CD4-positive, alpha-beta T cell treated with Interferon gamma for 1 hour (primary cell): Measurements from ENCODE around the gene BMP7.
"Not testable (repeated sequence)": the region's sequence is repeated elsewhere in the genome, so short reads cannot be mapped to it uniquely, and the experiment has no call there.

Experiments
- DNase-seq: peaks from one replicate; pipeline ENCODE4 v3.0.0-alpha.2; 2020

BMP7 gene

DNA sequence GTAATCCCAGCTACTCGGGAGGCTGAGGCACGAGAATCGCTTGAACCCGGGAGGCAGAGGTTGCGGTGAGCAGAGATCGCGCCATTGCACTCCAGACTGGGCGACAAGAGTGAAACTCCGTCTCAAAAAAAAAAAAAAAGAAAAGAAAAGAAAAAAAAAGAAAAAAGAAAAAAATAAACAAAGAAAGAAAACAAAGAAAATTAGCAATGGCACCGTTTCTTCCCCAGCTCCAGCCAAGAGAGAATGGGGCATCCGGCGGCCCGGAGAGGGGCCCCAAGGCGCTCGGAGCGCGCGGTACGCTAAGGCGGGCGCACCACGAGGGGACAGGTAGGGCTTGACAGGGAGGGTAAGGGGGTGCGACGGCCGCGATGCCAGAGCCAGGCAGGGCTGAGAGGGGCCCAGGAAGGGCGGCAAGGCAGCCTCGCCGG lies 1.5 kb downstream of the BMP7 start:
- not testable (repeated sequence) for DNase-seq

DNA sequence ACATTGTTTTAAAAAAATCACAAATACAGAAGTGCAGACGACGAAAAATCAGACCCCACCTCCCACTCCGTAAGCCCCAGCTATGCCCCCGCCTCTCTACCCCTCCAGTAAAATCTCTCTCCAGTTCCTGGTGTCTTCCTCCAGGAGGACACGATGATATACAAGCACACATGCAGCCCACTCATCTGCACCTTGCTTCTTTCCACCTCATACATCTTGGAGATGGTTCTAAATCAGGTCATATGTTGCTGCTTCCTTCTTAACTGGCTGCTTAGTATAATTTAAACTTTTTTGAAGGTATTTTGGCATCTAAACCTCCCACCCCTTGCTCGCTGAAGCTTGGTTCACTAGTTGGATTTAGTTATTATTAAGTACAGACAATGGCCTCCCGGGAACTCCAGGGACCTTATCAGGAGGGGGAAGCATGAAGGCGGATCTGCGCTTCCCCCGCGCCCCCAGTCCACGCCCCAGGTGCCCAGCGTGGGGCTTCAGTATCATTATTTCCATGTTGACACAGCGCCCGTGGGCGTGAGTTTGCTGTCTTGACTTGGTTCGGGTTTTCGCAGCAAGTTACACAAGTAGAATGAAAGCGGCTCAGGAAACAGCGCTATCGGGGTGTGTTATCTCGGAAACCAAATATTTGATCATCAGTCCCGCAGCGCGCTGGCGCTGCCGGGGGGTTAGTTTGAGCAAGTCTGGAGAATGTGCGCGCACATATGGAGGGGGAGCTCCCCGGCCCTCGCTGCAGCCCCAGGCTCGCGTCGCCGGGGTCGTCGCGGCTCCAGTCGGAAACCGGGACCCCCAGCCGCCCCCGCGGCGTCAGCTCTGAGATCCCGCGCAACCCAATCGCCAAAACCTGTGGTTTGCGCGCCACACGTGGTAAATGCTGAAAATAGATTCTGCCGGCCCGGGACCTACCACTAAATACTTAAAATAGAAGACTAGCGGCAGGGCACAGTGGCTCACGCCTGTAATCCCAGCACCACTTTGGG lies 2.3 kb downstream of the BMP7 start:
- no peak for DNase-seq

DNA sequence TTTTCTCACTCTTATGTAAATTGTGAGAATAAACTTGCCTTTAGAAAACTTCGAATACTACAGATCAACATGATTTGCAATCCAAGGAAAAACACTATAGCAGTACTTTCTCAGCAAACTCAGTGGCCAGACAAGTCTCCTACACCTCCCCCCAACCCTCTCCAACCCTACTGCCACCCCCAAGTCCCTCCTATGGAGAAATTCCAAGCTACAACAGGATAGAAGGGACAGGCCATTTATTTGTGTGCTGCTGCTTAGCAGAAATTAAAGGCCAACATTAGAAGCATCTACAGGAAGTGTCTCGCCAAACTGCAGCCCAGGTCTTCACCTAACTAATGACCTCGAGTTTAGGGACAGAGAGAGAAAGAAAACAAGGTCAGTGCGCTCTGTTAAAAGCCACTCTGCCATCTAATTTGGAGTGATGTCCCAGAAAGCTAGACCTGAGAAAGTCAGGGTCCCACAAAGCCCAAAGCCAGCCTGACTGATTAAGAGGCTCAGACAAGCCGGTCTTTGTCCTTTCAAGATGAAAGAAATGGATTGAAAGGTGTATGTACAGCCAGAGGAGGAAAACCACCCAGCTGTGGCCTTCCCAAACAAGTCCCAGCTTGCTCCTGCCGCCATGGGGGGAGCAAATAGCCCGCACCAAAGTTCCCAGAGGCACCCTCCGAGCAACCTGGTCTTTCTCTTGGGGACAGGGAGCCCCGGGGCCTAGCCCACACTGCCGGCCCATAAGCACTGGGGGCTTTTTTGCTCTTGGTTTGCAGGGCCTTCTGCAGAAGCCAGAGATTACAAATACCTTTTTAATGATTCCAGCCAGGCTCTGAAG lies 3.4 kb downstream of the BMP7 start:
- DNase-seq = no peak

DNA sequence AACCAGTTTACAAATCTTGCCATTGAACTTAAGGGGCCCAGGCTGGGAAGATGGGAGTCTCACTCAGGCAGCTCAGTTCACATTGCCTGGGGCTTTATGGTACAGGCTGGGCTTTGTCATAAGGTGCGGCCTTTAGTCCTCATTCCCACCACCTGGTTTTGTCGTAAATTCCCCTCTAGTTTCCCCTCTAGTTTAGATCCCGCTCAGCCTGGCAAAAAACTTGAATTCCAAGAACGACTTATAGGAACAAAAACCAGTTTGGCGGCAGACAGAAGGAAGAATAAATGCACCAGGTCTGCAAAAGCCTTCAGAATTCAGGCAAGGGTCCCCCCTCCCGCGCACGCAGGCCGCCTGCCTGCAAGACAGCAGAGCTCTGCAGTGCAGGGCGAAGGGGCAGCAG lies 4.1 kb downstream of the BMP7 start:
- no peak for DNase-seq

DNA sequence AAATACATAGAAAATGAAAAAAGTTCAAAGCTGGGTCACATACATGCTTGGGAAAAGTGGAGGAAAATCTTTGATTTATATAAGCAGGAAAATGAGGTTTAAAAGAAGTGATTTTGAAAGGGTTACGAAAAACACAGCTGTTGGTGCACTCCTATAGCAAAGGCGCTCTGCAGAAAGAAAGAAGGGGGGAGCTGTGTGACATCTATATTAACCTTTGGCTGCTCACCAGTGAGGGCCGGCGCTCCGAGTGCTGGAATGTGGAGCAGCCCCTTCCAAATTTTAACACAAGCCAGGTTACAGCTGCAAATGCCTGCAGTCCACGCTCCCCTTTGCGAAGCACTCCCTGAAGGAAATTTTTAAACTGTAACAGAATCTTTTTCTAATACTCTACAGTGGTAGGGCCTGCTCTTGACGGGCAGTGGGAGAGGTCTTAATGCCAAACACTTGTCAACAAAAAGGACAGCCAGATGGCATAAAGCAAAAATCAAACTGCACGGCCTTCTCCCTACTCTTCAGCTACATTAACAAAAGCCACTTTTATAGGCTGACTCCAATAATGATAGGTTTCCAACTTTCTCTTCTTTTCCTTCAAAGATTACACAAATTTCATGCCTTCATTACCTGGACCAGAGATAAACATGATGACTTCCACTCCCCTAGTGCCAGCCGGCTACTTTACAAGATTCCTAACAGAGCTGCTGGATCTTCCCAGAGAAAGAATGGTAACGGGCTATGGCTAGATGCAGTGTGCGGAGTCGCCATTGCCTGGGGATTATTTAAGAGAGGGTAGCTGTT lies 4.8 kb downstream of the BMP7 start:
- DNase-seq = no peak

DNA sequence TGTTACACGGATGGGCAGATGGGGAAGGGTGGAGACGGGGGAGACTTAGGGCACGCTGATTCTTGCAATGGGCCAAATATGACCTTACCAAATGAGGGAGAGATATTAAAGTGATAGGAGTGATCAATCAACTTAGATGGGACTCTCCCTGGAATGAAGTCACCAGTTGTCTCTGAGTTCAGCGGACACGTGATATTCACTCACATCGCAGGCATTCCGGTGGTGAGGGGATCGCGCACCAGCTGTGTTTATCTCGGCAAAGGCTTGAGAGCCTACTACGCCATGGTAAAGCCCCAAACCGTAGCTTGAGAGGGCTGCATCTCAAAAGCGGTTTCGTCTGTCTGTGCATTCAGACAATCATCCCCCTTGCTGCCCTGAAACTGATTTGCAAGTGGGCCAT lies 5.5 kb downstream of the BMP7 start:
- no peak for DNase-seq

DNA sequence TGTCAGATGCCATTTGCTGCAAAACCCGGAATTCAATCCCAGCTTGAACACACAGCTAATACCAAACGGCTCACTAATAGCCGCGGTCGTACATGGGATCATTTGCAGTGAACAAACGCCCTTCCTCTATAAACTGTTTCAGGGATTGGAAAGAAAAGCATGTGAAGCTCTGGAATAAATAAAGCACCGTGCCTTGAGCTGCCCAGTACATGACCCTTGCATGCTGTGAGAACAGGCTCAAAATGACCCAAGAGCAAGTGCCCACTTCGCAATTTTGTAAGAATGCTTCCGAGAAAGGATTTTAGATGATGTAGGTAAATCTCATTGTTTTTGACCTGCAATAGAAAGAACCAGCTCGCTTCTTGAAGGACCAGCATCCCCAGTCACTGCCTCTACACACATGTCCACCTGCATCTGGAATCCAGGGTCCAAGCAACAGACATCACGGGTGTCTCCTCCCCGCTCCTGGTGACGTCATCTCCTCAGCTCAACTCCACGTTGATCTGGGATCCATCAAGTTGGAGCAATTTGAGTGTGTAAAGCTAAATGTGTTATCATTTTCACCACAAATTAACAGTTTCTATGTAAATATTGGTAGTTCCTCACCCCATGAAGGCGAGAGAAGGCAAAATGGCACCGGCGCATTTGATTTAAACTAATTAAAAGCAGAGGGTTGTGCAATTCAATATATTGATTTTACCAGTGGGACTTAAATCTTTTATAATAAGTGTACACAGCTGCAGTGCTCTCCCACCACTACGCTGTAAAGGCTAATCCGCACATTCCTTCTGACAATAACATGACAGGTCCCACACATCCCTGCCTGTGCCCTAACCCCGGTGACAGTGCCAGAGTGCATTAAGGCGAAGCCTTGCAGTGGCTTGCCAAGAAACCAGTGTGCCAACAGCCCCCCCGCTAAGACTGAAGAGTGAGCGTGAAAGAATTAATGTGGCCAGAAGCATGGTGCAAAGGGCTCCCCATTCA lies 6.2 kb downstream of the BMP7 start:
- DNase-seq = no peak

DNA sequence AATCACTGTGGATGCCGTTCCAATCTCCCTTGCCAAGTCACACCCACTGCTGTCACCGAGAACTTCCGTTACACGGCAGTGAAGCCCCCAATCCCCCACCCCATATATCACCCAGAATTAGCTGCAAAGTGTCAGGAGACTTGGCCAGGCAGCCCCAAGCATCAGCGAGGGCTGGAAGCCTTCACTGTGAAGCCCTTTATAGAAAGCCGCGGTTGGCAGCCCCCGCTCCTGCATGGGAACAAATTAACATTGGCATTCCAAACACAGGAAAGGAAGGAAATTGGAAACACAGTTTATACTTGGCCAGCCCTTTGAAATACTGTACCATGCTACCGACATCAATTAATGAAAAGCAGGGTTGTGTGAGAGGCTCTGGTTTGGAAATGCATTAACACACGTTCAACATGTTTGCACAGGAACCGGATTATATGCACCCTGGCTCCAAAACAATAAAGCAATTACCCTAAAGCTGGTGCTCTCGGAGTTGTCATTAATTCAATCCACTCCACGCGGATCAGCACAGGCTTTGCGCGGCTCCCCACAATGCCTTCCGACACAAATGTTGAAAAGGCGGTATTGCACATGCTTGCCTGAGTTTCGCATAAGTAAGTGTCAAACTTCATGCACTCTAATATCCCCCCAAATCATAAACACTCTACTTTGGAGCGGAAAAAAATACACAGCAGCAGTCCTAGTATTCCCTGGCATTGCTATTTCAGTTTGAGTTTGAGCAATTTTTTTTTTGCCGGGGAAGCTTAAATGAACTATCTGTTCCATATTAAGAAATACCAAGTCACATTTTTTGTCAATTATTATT lies 7.1 kb downstream of the BMP7 start:
- DNase-seq = no peak

DNA sequence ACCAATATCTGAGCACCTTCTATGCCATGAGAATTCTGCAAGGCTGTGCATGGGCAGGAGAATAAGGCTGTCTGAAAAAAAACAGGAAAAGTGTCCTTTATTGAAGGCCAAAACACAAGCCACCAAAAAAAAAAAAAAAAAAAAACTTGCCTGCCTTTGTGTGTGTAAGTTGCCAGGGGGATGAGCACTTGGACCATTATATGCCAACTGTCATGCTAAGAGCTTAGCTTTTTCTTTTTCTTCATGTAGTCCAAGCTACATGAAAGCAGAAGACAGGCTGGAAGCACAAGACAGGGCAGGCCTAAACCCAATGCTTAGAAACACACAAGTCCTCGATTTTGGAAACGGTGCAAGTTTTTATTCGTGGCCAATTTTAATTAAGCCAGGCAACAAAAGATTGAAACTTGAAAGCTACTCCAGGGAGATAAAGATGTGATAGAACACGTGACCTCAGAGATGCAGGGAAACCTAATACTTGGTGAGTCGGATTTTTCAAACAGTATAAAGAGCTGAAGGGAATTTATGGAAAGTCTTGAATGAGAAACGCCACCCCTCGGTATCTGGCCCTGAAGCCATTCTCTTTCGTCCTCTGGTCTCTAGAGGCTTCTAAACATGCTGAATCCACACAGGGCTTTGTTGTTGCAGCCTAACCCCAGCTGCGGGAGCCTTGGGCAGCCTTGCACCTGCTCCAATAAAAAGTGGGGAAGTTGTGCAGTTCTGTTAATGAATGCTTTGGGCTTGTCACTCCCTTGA lies 8.6 kb downstream of the BMP7 start:
- DNase-seq = no peak

DNA sequence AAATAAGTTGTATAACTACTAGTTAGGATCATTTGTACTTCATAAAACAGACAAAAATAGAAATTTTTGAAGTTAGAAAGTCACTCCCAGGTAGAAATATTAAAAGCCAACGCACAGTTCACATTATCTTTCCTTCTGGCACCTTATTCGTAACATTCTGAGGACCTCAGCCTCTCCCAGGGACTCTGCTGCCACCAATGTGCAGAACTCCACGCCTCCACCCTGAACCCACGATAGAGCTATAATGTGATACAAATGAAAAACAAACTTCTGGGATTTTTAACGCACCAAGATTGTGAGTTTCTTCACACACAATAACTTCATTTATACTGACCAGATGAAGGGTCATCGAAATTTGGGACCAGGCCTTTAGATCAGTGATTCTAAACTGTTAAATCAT lies 9.5 kb downstream of the BMP7 start:
- DNase-seq = no peak

DNA sequence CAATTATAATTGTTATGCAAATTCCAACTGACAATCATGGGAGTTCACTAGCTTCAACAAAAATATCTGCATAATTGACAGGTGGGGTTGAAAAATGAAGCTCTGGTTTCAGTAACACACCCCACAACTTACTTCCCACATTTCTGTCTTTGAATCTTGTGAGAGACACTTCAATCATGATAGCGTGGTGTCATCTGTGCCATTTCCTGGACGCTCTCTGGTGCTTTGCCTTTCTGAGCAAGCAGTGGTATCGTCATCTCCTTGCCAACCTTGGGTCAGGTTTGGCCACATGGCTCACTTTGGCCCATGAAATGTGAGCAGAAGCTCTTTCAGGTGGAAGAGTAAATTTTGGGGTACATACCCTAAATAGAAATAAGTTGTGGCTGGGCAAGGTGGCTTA lies 10.2 kb downstream of the BMP7 start:
- DNase-seq = no peak

DNA sequence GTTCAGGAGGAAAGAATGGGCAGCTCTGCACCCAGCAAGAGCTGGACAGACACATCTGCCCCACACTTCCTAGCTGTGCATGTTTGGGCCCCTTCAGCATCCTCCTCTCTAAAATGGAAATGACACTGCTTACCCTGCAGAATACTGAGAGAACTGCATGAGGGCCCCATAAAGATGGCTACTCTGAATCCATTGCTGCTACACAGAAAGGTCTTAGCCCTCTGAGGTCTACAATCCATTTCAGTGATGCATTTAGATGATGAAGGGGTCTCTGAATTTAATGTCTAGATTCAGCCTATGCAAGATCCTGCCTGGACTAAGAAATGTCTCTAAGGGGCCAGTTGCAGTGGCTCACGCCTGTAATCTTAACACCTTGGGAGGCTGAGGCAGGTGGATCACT lies 11.3 kb downstream of the BMP7 start:
- DNase-seq = no peak

DNA sequence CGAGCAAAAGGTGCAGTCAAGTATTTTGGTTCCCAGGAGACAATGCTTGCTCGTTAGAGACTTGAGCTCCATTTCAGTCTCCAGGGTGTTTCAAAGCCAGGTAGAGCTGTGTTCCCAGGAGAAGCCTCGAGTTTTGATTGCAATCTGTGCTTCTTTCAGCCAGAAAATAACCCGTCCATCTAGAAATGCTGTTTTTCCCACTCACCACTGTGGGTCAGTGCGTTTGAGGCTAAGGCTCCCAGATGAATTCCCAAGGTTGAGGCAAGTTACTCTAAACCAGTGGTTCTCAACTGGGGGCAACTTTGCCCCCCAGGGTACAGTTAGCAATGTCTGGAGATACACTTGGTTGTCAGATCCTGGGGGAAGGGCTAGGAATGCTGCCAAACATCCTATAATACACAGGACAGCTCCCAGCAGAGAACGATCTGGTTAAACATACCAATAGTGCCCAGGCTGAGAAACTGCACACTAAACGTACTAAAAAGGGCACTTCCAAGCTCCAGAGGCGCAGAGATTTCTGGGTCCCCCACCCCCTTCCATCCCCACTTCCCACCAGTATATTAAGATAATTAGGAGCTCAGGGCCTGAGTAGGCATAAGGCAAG lies 13.8 kb downstream of the BMP7 start:
- no peak for DNase-seq

DNA sequence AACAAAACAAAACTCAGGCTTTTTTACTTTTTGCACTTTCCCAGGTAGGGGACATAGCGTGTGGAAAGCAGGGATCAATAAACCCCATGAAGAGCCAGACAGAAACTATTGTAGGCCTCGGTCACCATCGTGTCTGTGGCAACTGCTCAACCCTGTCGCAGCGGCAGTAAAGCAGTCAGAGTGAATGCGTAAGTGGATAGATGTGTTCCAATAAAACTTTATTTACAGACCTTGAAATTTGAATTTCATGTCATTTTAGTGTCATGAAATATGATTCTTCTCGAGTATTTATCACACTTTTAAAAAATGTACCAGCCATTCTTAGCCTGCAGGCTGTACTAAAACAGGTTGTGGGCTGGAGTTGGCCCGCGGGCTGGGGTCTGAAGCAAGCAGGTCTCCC lies 14.5 kb downstream of the BMP7 start:
- no peak for DNase-seq

DNA sequence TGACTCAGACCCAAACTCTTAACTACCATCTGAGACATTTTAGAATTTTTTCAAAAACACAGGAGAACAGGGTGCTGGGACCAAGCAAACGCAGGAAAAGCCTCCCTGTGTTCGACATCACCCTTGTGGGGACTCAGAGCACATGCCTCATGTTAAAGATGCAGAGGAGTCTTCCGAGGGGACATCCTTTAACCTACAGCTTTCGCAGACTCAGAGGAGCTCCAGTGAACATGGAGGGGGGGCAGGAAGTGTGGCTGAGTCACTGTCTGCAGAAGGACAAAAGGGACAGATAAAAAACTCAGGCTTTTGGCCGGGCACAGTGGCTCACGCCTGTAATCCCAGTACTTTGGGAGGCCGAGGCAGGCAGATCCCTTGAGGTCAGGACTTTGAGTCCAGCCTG lies 15.1 kb downstream of the BMP7 start:
- no peak for DNase-seq

DNA sequence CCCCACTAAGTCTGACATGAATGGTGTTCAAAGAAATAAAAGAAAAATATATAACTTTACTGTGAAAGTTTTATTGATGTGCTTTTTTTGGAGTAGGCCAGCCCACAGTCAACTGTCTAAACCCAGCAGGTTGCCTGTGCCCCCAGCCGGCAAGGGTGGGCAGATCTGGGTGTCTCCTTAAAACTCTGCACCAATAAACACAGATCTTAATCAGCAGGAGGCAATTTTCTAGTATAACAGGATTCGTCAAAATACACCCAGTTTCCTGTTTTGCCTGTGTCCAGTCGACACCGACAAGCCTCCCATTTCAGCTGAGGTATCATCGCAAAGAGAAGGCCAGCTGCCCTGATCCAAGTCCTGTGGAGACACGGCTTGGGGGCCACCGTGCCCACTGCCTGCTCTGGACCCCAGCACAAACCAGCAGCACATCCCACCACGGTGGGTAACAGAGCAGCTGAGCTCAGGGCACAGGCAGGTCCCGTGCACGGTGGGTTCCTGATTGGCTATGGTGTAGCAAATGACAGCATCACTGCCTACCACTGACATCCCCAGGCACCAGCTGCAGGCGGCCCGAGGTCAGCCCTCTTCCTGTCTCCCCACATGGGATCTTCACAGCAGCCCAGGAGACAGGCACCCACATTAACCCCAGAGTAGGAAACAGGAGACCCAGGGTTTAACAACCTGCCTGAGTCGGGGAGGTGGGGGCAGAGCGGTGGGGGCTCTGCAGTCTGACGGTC lies 15.7 kb downstream of the BMP7 start:
- DNase-seq = no peak

DNA sequence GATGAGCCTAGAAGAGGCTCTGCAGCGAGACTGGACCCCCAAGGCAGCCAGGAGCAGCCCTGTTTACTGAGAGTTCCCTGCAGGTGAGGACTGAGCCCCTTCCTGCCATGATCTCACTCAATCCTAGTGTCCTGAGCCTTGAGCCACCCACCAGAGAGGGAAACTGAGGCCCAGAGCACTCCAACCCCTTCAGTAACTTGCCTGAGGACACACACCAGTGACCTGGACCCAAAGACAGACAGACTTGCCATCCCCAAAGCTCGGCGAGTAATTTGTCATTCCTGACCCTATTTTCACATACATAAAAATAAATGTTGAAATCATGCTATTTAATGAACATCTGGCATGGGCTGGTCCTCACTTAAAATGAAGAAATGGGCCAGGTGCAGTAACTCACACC lies 16.7 kb downstream of the BMP7 start:
- DNase-seq = no peak

DNA sequence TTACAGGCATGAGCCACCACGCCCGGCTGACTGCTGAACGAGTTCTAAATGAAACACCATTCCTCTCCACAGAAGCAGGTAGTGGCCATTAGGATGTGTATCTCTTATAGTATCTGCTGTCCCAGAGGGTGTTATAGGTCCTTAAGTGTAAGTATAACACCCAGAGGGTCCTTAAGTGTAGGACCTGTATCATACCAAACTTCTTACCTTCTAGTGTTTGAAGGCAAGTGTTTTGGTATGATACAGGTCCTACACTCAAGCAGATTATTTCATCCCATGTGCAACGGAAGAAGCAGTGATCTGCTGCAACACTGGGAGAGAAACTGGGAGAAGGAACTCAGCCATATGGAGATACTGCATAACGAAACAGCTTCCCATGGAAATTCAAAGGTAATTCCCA lies 17.4 kb downstream of the BMP7 start:
- DNase-seq = no peak
